Activated T-cell treated with anti-CD3 and anti-CD28 coated beads, Interleukin-2, amount 50 U/mL, for 24 hours (primary cell): ENCODE measurements around the gene INHBB.
"Not testable (repeated sequence)": the region's sequence is repeated elsewhere in the genome, so short reads cannot be mapped to it uniquely, and the experiment has no call there.

Source experiments
- DNase-seq: peaks from one replicate; pipeline ENCODE4 v3.0.0-alpha.2; 2020
- H3K27ac Mint-ChIP-seq: 2 replicates; pipeline ENCODE4 v1.8.0; 2020; ENCODE audit warnings: mild to moderate bottlenecking, mixed read lengths
- H3K27me3 Mint-ChIP-seq: 2 replicates; pipeline ENCODE4 v1.8.0; 2020; ENCODE audit warnings: mixed read lengths
- H3K36me3 Mint-ChIP-seq: 2 replicates; pipeline ENCODE4 v1.8.0; 2020; ENCODE audit warnings: low read depth, mixed read lengths
- H3K4me1 Mint-ChIP-seq: 2 replicates; pipeline ENCODE4 v1.8.0; 2020; ENCODE audit warnings: low read depth, mixed read lengths
- H3K4me3 Mint-ChIP-seq: 2 replicates; pipeline ENCODE4 v1.8.0; 2020; ENCODE audit warnings: mild to moderate bottlenecking, moderate library complexity, mixed read lengths
- H3K9me3 Mint-ChIP-seq: 2 replicates; pipeline ENCODE4 v1.8.0; 2020; ENCODE audit warnings: mixed read lengths

Gene INHBB

GRCh38 chr2:120346026-120346666 is at the start of gene INHBB:
Gene INHBB (plus strand): TSS chr2:120346136. CDS start chr2:120346189, 53 bp downstream.
- Mint-ChIP-seq H3K27ac (peak within 1 kb of the TSS; percentile 4), H3K27me3 (peaks cover 68% of the 10 kb centered on the region), H3K36me3 (no peaks in the 10 kb centered on the region), H3K4me3 (peak within 1 kb of the TSS; percentile 54), H3K9me3 (no peaks in the 10 kb centered on the region), H3K4me1 (peaks cover 21% of the 10 kb centered on the region)
- peak; percentile 50 for DNase-seq

GRCh38 chr2:120298173-120298835 is 47.6 kb upstream of the INHBB start:
- DNase-seq = no peak
- peaks cover 53% of the 10 kb centered on the region for H3K36me3 Mint-ChIP-seq
- no peaks in the 10 kb centered on the region for H3K27me3 Mint-ChIP-seq
- no peak overlapping the region for H3K4me3 Mint-ChIP-seq
- H3K27ac Mint-ChIP-seq = no peak overlapping the region
- peaks cover 7% of the 10 kb centered on the region for H3K4me1 Mint-ChIP-seq
- no peaks in the 10 kb centered on the region for H3K9me3 Mint-ChIP-seq

- Mint-ChIP-seq H3K27me3 (no peaks in the 10 kb centered on the region), H3K4me3 (no peak overlapping the region), H3K4me1 (peaks cover 7% of the 10 kb centered on the region), H3K27ac (no peak overlapping the region), H3K36me3 (peaks cover 46% of the 10 kb centered on the region), H3K9me3 (no peaks in the 10 kb centered on the region)
- DNase-seq = no peak
These were observed 46.9 kb upstream of the INHBB start for GRCh38 chr2:120299004-120299403.

- no peaks in the 10 kb centered on the region for H3K27me3 Mint-ChIP-seq
- peaks cover 41% of the 10 kb centered on the region for H3K36me3 Mint-ChIP-seq
- H3K4me3 Mint-ChIP-seq = no peak overlapping the region
- H3K9me3 Mint-ChIP-seq = no peaks in the 10 kb centered on the region
- no peak overlapping the region for H3K27ac Mint-ChIP-seq
- peaks cover 7% of the 10 kb centered on the region for H3K4me1 Mint-ChIP-seq
- DNase-seq = no peak
These were observed 46.4 kb upstream of the INHBB start for GRCh38 chr2:120299561-120299960.

- no peak overlapping the region for H3K27ac Mint-ChIP-seq
- peaks cover 36% of the 10 kb centered on the region for H3K36me3 Mint-ChIP-seq
- no peaks in the 10 kb centered on the region for H3K9me3 Mint-ChIP-seq
- peaks cover 7% of the 10 kb centered on the region for H3K4me1 Mint-ChIP-seq
- no peak for DNase-seq
- H3K27me3 Mint-ChIP-seq = no peaks in the 10 kb centered on the region
- no peak overlapping the region for H3K4me3 Mint-ChIP-seq
These were observed 45.6 kb upstream of the INHBB start for GRCh38 chr2:120300385-120300784.

GRCh38 chr2:120301284-120301683 is 44.7 kb upstream of the INHBB start:
- H3K27ac Mint-ChIP-seq = no peak overlapping the region
- no peak overlapping the region for H3K4me3 Mint-ChIP-seq
- H3K9me3 Mint-ChIP-seq = no peaks in the 10 kb centered on the region
- DNase-seq = no peak
- peaks cover 7% of the 10 kb centered on the region for H3K4me1 Mint-ChIP-seq
- no peaks in the 10 kb centered on the region for H3K27me3 Mint-ChIP-seq
- peaks cover 31% of the 10 kb centered on the region for H3K36me3 Mint-ChIP-seq

GRCh38 chr2:120302301-120302700 is 43.6 kb upstream of the INHBB start:
- H3K27ac Mint-ChIP-seq = no peak overlapping the region
- H3K9me3 Mint-ChIP-seq = no peaks in the 10 kb centered on the region
- H3K36me3 Mint-ChIP-seq = peaks cover 27% of the 10 kb centered on the region
- no peak overlapping the region for H3K4me3 Mint-ChIP-seq
- DNase-seq = no peak
- H3K27me3 Mint-ChIP-seq = no peaks in the 10 kb centered on the region
- H3K4me1 Mint-ChIP-seq = peaks cover 7% of the 10 kb centered on the region

- Mint-ChIP-seq H3K4me3 (no peak overlapping the region), H3K27ac (no peak overlapping the region), H3K4me1 (peaks cover 7% of the 10 kb centered on the region), H3K36me3 (peaks cover 23% of the 10 kb centered on the region), H3K27me3 (no peaks in the 10 kb centered on the region), H3K9me3 (no peaks in the 10 kb centered on the region)
- DNase-seq = no peak
These were observed 42.8 kb upstream of the INHBB start for GRCh38 chr2:120303177-120303576.

GRCh38 chr2:120305296-120305695 is 40.6 kb upstream of the INHBB start:
- no peaks in the 10 kb centered on the region for H3K27me3 Mint-ChIP-seq
- no peak for DNase-seq
- no peak overlapping the region for H3K4me3 Mint-ChIP-seq
- H3K9me3 Mint-ChIP-seq = no peaks in the 10 kb centered on the region
- peaks cover 11% of the 10 kb centered on the region for H3K36me3 Mint-ChIP-seq
- peaks cover 9% of the 10 kb centered on the region for H3K4me1 Mint-ChIP-seq
- no peak overlapping the region for H3K27ac Mint-ChIP-seq

- H3K36me3 Mint-ChIP-seq = peaks cover 8% of the 10 kb centered on the region
- no peak for DNase-seq
- H3K27ac Mint-ChIP-seq = no peak overlapping the region
- no peaks in the 10 kb centered on the region for H3K27me3 Mint-ChIP-seq
- peaks cover 10% of the 10 kb centered on the region for H3K4me1 Mint-ChIP-seq
- no peak overlapping the region for H3K4me3 Mint-ChIP-seq
- no peaks in the 10 kb centered on the region for H3K9me3 Mint-ChIP-seq
These were observed 39.9 kb upstream of the INHBB start for GRCh38 chr2:120305937-120306490.

- no peaks in the 10 kb centered on the region for H3K27me3 Mint-ChIP-seq
- H3K36me3 Mint-ChIP-seq = peaks cover 2% of the 10 kb centered on the region
- H3K27ac Mint-ChIP-seq = no peak overlapping the region
- no peak for DNase-seq
- H3K4me3 Mint-ChIP-seq = no peak overlapping the region
- H3K9me3 Mint-ChIP-seq = no peaks in the 10 kb centered on the region
- peaks cover 8% of the 10 kb centered on the region for H3K4me1 Mint-ChIP-seq
These were observed 38.5 kb upstream of the INHBB start for GRCh38 chr2:120307482-120307881.

GRCh38 chr2:120308038-120308910 is 37.7 kb upstream of the INHBB start:
- DNase-seq = peak; percentile 28
- H3K36me3 Mint-ChIP-seq = no peaks in the 10 kb centered on the region
- no peak overlapping the region for H3K27ac Mint-ChIP-seq
- no peak overlapping the region for H3K4me3 Mint-ChIP-seq
- H3K4me1 Mint-ChIP-seq = peaks cover 12% of the 10 kb centered on the region
- H3K27me3 Mint-ChIP-seq = no peaks in the 10 kb centered on the region
- no peaks in the 10 kb centered on the region for H3K9me3 Mint-ChIP-seq

GRCh38 chr2:120310136-120310535 is 35.8 kb upstream of the INHBB start:
- H3K27ac Mint-ChIP-seq = no peak overlapping the region
- DNase-seq = no peak
- no peaks in the 10 kb centered on the region for H3K36me3 Mint-ChIP-seq
- H3K4me3 Mint-ChIP-seq = no peak overlapping the region
- no peaks in the 10 kb centered on the region for H3K9me3 Mint-ChIP-seq
- peaks cover 31% of the 10 kb centered on the region for H3K4me1 Mint-ChIP-seq
- no peaks in the 10 kb centered on the region for H3K27me3 Mint-ChIP-seq

GRCh38 chr2:120310841-120311240 is 35.1 kb upstream of the INHBB start:
- peaks cover 32% of the 10 kb centered on the region for H3K4me1 Mint-ChIP-seq
- H3K9me3 Mint-ChIP-seq, H3K36me3 Mint-ChIP-seq, H3K4me3 Mint-ChIP-seq, DNase-seq, H3K27me3 Mint-ChIP-seq, H3K27ac Mint-ChIP-seq: not testable (repeated sequence)
